Keratinocyte (primary cell): Measurements from ENCODE around the gene KLHL42. TPM values are rescaled to one million over a fixed set of nuclear protein-coding genes. Genes with fewer than 3 reads are reported as not detected.

Source experiments
- DNase-seq: peaks from one replicate; pipeline ENCODE4 v3.0.0-alpha.2; 2011; ENCODE audit warnings: low read depth, missing footprints, low spot score
- FAIRE-seq: peaks from 2 replicates; lab custom pipeline; 2011; peaks lifted over from hg19 to GRCh38; lab: Jason Lieb, UNC
- H2AFZ ChIP-seq: 2 replicates; pipeline ENCODE4 v1.6.0; 2012; ENCODE audit warnings: low read length, control low read depth, inconsistent platforms; ENCODE audit not compliant: control insufficient read depth
- H3K27ac ChIP-seq: 2 replicates; pipeline ENCODE4 v1.5.1; 2011; ENCODE audit warnings: low read length; ENCODE audit not compliant: control insufficient read depth, insufficient read depth
- H3K27me3 ChIP-seq: 3 replicates; pipeline ENCODE4 v1.6.0; 2011; ENCODE audit warnings: low read length; ENCODE audit not compliant: control insufficient read depth, insufficient read depth; ENCODE audit errors: extremely low read depth
- H3K36me3 ChIP-seq, 2 experiments: 2 replicates in 1 of 2; 3 replicates in 1 of 2; pipeline ENCODE4 v1.5.1; 2011; ENCODE audit warnings: low read length in 2 of 2, mild to moderate bottlenecking in 1 of 2; ENCODE audit not compliant: control insufficient read depth in 2 of 2, insufficient read depth in 2 of 2; ENCODE audit errors: extremely low read depth in 1 of 2
- H3K4me1 ChIP-seq: 3 replicates; pipeline ENCODE4 v1.5.1; 2011; ENCODE audit warnings: low read length; ENCODE audit not compliant: control insufficient read depth, insufficient read depth; ENCODE audit errors: extremely low read depth
- H3K4me2 ChIP-seq: 3 replicates; pipeline ENCODE4 v1.6.0; 2011; ENCODE audit warnings: low read depth, low read length; ENCODE audit not compliant: control insufficient read depth, insufficient read depth; ENCODE audit errors: extremely low read depth
- H3K4me3 ChIP-seq, 3 experiments: fragments of 200-600 bp in 1 of 3; sonication (generic) in 1 of 3; 2 replicates in 2 of 3; 3 replicates in 1 of 3; pipeline ENCODE4 v1.5.1; 2011 to 2016; ENCODE audit warnings: low read length in 3 of 3, mild to moderate bottlenecking in 3 of 3, control low read depth in 2 of 3, inconsistent platforms in 1 of 3, low read depth in 1 of 3, mixed read lengths in 1 of 3, mixed run types in 1 of 3, moderate library complexity in 1 of 3; ENCODE audit not compliant: control insufficient read depth in 2 of 3, insufficient read depth in 2 of 3; ENCODE audit errors: extremely low read depth in 1 of 3
- H3K79me2 ChIP-seq: 2 replicates; pipeline ENCODE4 v1.6.0; 2012; ENCODE audit warnings: low read length; ENCODE audit not compliant: control insufficient read depth, insufficient read depth
- H3K9ac ChIP-seq: 3 replicates; pipeline ENCODE4 v1.6.0; 2011; ENCODE audit warnings: low read length; ENCODE audit not compliant: control insufficient read depth, insufficient read depth; ENCODE audit errors: extremely low read depth
- H3K9me1 ChIP-seq: 3 replicates; pipeline ENCODE4 v1.6.0; 2011; ENCODE audit warnings: low read length; ENCODE audit not compliant: control insufficient read depth, insufficient read depth; ENCODE audit errors: extremely low read depth
- H3K9me3 ChIP-seq: 2 replicates; pipeline ENCODE4 v1.5.1; 2012; ENCODE audit warnings: low read depth, low read length; ENCODE audit not compliant: control insufficient read depth
- H4K20me1 ChIP-seq: 3 replicates; pipeline ENCODE4 v1.6.0; 2011; ENCODE audit warnings: low read length; ENCODE audit not compliant: control insufficient read depth, insufficient read depth; ENCODE audit errors: extremely low read depth
- CTCF ChIP-seq, 3 experiments: IDR thresholded peaks in 1 of 3; conservative IDR thresholded peaks in 1 of 3; optimal IDR thresholded peaks in 1 of 3; 2 replicates in 2 of 3; 3 replicates in 1 of 3; pipeline versions ENCODE3 to v1.5.1; 2011; ENCODE audit warnings: low read length in 3 of 3, mild to moderate bottlenecking in 3 of 3, moderate library complexity in 2 of 3, control low read depth in 1 of 3, inconsistent platforms in 1 of 3; ENCODE audit not compliant: insufficient read depth in 2 of 3; ENCODE audit errors: extremely low read depth in 1 of 3
- EZH2 ChIP-seq: IDR thresholded peaks from one replicate; pipeline ENCODE4 v1.6.1; 2012; ENCODE audit warnings: inconsistent platforms, mild to moderate bottlenecking, low read length, moderate library complexity
- dilution Hi-C: fragments of 300-500 bp; cut with MboI; formaldehyde crosslinking; loops from one replicate; pipeline ENCODE4 v1.7.0; 2020; ENCODE audit warnings: low sequenced_read_pairs; ENCODE audit not compliant: extremely low pct_ligation_motif_present
- polyA plus RNA-seq, 5 experiments: library from polyadenylated mRNA; depleted of rRNA in 3 of 5; stranded (reverse) in 3 of 5; stranded (forward) in 1 of 5; unstranded in 1 of 5; fragments of >200 nt; gene quantifications; 1 replicate in 1 of 5; 2 replicates in 3 of 5; 3 replicates in 1 of 5; pipeline versions ENCODE4 v1.2.1 to v1.2.3, GENCODE V29; 2011 to 2012; ENCODE audit warnings: missing spikeins in 2 of 5, low read depth in 1 of 5, low replicate concordance in 1 of 5

KLHL42 gene
- polyA plus RNA-seq, 1 donor (not counting 4 experiments of a cell fraction or from before 2014, with no cell fraction given), result 27.2 TPM

- Histone ChIP-seq H3K9me3 (no peaks in the 10 kb centered on the region), H2AFZ (no peak overlapping the region), H3K79me2 (peaks cover 9% of the 10 kb centered on the region), H3K9me1 (no peaks in the 10 kb centered on the region), H3K9ac (no peak overlapping the region), H3K4me1 (peaks cover 13% of the 10 kb centered on the region), H3K4me3 (no peak overlapping the region), H3K4me2 (no peak overlapping the region), H3K36me3 (peaks cover 4 to 7% of the 10 kb centered on the region in 2 experiments), H3K27me3 (no peaks in the 10 kb centered on the region), H4K20me1 (no peaks in the 10 kb centered on the region), H3K27ac (no peak overlapping the region)
- TF ChIP-seq EZH2 (no peak), CTCF (optimal IDR thresholded peaks at IDR 0.05 in 1 of 3, IDR thresholded peaks at IDR 0.05 in 1 of 3, conservative IDR thresholded peaks at IDR 0.05 in 1 of 3; ENCODE audit: extremely low read depth in 1 of 3, insufficient read depth in 2 of 3, low read length in 3 of 3) (no peak)
- DNase-seq, result no peak
- dilution Hi-C loops, result no loop called here
- FAIRE-seq, result no peak
Observed at GRCh38 chr12:27754795-27755194, 25.2 kb upstream of the KLHL42 start.

- Histone ChIP-seq H3K79me2 (peaks cover 7% of the 10 kb centered on the region), H4K20me1 (no peaks in the 10 kb centered on the region), H3K9me3 (no peaks in the 10 kb centered on the region), H3K4me3 (no peak overlapping the region), H3K36me3 (peaks cover 6 to 7% of the 10 kb centered on the region in 2 experiments), H3K9ac (no peak overlapping the region), H3K27ac (no peak overlapping the region), H3K9me1 (no peaks in the 10 kb centered on the region), H3K27me3 (no peaks in the 10 kb centered on the region), H3K4me2 (no peak overlapping the region), H3K4me1 (peaks cover 7% of the 10 kb centered on the region), H2AFZ (no peak overlapping the region)
- FAIRE-seq (no peak), DNase-seq (no peak)
- dilution Hi-C loops, result no loop called here
- TF ChIP-seq CTCF (optimal IDR thresholded peaks at IDR 0.05 in 1 of 3, IDR thresholded peaks at IDR 0.05 in 1 of 3, conservative IDR thresholded peaks at IDR 0.05 in 1 of 3; ENCODE audit: extremely low read depth in 1 of 3, insufficient read depth in 2 of 3, low read length in 3 of 3), result no peak
Observed at GRCh38 chr12:27756670-27757195, 23.3 kb upstream of the KLHL42 start.
